Measurements from ENCODE around the gene PIP4K2C. TPM values are rescaled to one million over a fixed set of nuclear protein-coding genes. Genes with fewer than 3 reads are reported as not detected.
A peak's percentile ranks its signal among the peaks of the same experiment; 100 is the strongest.
"Not testable (repeated sequence)": the region's sequence is repeated elsewhere in the genome, so short reads cannot be mapped to it uniquely, and the experiment has no call there.

PIP4K2C gene
- total RNA-seq, 2 donors from 2014 or later: 25.9 to 35.7 TPM

DNA sequence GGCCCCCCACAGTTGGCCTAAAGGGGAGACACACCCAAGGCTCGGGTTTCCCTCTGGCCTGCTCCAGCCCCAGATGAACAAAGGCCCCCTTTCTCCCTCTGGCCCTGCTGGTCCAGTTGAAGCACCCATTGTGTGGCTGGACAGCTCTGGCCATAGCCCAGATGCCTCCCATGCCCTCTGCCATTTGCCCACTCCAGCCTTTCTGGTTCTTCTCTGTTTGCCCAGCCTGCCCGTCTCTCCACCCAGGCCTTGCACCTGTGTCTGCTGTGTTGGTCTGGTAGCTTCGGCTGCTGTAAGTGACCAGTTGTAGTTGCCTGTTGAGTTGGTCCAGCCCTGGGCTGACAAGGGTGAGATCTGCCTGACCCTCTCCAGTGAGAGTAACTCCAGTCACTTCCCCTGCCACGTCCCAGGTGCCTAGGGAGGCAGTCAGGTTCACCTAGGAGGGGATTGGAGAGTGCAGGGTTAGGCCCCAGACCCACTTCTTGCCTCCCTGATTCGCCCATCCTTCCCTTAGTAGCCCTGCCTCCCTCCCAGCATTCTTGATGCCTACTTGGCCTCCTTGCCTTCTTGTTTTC, 39.0 kb downstream of the PIP4K2C start:
- peaks cover 9 to 14% of the 10 kb centered on the region in 2 donors for H3K4me1 Mint-ChIP-seq (ENCODE audit: low read depth in 2 of 2)
- H3K9me3 Mint-ChIP-seq: no peaks in the 10 kb centered on the region
- ATAC-seq (no peak), DNase-seq (ENCODE audit: low spot score) (no peak)
- no peak overlapping the region for H3K27ac Mint-ChIP-seq
- H3K36me3 Mint-ChIP-seq: no peaks in the 10 kb centered on the region
- H3K4me3 Mint-ChIP-seq: no peak overlapping the region
- peaks cover 41 to 49% of the 10 kb centered on the region in 2 donors for H3K27me3 Mint-ChIP-seq

DNA sequence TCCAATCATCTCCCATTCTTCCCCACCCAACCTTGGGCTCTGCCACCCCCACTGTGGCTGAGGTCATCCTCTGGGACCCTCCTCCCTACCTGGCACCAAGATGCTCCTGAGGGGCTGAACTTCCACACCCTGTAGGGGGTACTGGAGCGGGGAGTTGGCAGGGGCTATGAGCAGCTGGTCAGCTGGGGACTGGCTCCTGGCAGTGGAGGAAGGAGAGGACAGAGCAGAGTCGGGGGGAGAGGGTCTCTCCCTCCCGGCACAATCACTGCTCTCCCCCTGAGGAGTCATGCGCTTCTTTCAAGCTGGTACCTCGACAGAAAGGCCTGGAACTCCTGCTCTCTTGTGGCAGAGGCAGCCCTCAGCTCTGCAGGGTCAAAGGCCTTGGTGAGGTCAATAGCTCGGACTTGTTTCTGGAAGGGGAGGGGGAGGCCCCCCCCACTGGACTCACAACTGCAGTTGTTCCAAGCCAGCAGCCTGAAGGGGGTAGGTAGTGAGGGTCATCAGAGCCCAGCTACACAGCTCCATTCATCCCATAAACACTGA, 40.0 kb downstream of the PIP4K2C start:
- Mint-ChIP-seq H3K4me3 (peak overlapping the region; percentile 38), H3K27me3 (peaks cover 31 to 41% of the 10 kb centered on the region in 2 donors)

GRCh38 chr12:57631566-57632072, 40.6 kb downstream of the PIP4K2C start:
- Mint-ChIP-seq H3K4me3 (peak overlapping the region; percentile 38), H3K36me3 (no peaks in the 10 kb centered on the region)
- no peak for ATAC-seq

More for the DNA sequence above, 40.0 kb downstream of the PIP4K2C start:
- ATAC-seq (no peak), DNase-seq (ENCODE audit: low spot score) (no peak)
- no peak overlapping the region for H3K27ac Mint-ChIP-seq
- H3K36me3 Mint-ChIP-seq: no peaks in the 10 kb centered on the region
- H3K4me1 Mint-ChIP-seq (ENCODE audit: low read depth in 2 of 2): peaks cover 9 to 14% of the 10 kb centered on the region in 2 donors
- no peaks in the 10 kb centered on the region for H3K9me3 Mint-ChIP-seq

DNA sequence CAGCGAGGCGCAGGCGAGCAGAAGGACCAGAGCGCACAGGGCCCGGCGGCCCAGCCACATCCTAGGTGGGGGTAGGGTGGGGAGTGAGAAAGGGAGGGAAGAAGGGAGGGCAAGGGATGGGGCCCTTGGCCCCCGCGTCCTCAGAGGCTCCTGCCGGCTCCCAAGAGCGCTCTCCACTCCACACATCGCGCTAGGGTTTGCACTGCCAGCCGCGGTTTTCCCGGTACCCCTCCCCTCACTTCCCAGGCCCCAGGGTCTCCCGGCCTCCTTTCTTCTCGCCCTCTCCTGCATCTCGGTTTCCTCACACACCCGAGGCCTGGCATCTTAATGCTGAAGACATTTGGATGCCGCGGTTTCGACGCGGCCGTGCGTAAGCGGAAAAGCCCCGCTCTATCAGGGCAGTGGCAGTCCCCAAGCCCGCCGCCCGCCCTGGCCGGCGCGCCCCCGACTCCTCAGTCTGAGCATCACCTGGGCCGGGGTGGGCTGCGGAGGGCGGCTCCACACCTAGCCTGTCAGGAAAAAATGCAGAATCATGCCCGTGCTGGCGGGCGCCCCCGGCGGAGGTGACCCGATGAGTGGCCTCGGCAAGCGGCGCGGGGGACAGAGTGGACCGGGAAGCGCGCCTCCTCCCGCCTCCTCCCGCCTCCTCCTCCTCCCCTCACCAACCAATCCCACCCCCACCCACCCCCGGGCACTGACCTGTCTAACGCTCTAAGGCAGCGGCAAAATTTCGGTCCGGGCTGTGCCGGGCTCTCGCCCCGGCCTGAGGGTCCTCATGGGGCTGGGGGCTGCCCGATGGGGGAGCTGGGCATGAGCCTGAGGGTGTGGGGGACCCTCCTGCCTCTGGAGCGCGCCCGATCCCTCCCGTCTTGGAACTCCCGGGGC, 41.3 kb downstream of the PIP4K2C start:
- ATAC-seq (peak; percentile 35 to 50), DNase-seq (ENCODE audit: low spot score) (no peak)
- H3K27ac Mint-ChIP-seq: no peak overlapping the region
- peaks cover 21 to 30% of the 10 kb centered on the region in 2 donors for H3K27me3 Mint-ChIP-seq
- H3K4me3 Mint-ChIP-seq: peak overlapping the region; percentile 75
- H3K36me3 Mint-ChIP-seq: no peaks in the 10 kb centered on the region
- H3K9me3 Mint-ChIP-seq: no peaks in the 10 kb centered on the region
- H3K4me1 Mint-ChIP-seq (ENCODE audit: low read depth in 2 of 2): peaks cover 9 to 14% of the 10 kb centered on the region in 2 donors

More at GRCh38 chr12:57631566-57632072, 40.6 kb downstream of the PIP4K2C start:
- no peaks in the 10 kb centered on the region for H3K9me3 Mint-ChIP-seq
- no peak for DNase-seq (ENCODE audit: low spot score)
- H3K4me1 Mint-ChIP-seq (ENCODE audit: low read depth in 2 of 2): peaks cover 9 to 14% of the 10 kb centered on the region in 2 donors
- no peak overlapping the region for H3K27ac Mint-ChIP-seq
- H3K27me3 Mint-ChIP-seq: peaks cover 27 to 36% of the 10 kb centered on the region in 2 donors

DNA sequence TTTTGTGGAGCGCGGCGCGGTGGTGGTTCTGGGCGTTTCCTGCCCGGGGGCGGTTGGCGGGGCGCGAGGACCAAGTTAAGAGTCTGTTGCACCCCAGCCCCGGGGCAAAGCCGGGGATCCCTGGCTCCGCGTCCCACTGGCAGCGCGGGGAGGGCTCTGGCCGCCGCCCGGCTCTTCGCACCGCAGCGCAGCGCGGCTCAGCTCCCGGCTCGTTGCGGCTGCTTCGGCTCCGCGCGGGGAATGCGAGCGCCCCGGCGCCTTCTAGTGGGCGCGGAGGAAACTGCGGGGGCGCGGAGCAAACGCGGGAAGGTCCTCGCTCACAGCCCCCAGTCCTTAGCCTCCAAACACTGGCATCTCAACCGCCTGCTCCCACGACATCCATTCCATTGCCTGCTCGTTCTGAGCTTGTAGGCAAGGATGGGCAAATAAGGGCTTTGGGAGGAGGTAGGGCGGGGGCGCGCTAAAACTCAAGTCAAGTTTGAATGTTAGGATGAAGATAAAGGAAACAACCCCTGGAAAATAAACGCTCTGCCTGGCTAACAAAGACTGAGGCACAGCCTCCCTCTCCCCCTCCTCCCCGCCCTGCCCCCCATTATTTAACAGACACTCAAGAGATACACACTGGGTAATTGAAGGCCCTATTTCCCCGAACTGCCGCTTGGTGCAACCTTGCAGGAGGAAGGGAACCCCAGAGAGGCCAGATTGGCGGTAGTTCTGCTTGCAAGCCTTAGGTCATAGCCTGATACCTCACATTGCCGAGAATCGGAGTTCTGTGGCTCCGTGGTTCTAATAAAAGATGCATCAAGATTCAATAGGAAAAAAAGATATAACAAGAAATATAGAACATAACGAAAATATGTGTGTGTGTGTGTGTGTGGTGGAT, 42.2 kb downstream of the PIP4K2C start, which contains the start of gene B4GALNT1:
Gene B4GALNT1 (minus strand): TSS at position 244 of the 883 bp plus-strand sequence. CDS start 1,069 bp downstream, outside the sequence.
- Mint-ChIP-seq H3K4me3 (peak within 1 kb of the TSS; percentile 75), H3K4me1 (ENCODE audit: low read depth in 2 of 2) (peaks cover 9 to 10% of the 10 kb centered on the region in 2 donors), H3K9me3 (no peaks in the 10 kb centered on the region), H3K27me3 (peaks cover 21 to 27% of the 10 kb centered on the region in 2 donors), H3K36me3 (no peaks in the 10 kb centered on the region), H3K27ac (no peak within 1 kb of the TSS)
- ATAC-seq: peak; percentile 85 to 89
- no peak for DNase-seq (ENCODE audit: low spot score)

DNA sequence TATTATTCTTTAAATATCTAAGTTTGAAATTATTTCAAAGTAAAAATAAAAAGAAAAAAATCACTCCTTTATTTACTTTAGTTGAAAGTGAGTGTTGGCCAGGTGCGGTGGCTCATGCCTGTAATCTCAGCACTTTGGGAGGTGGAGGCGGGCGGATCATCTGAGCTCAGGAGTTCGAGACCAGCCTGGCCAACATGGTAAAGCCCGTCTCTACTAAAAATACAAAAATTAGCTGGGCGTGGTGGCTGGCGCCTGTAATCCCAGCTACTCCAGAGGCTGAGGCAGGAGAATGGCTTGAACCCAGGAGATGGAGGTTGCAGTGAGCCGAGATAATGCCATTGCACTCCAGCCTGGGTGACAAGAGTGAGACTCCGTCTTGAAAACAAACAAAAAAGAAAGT, 45.7 kb downstream of the PIP4K2C start:
- H3K4me1 Mint-ChIP-seq (ENCODE audit: low read depth in 2 of 2); H3K9me3 Mint-ChIP-seq; ATAC-seq; H3K4me3 Mint-ChIP-seq; H3K36me3 Mint-ChIP-seq; DNase-seq (ENCODE audit: low spot score); H3K27ac Mint-ChIP-seq: not testable (repeated sequence)
- peaks cover 7 to 22% of the 10 kb centered on the region in 2 donors for H3K27me3 Mint-ChIP-seq

DNA sequence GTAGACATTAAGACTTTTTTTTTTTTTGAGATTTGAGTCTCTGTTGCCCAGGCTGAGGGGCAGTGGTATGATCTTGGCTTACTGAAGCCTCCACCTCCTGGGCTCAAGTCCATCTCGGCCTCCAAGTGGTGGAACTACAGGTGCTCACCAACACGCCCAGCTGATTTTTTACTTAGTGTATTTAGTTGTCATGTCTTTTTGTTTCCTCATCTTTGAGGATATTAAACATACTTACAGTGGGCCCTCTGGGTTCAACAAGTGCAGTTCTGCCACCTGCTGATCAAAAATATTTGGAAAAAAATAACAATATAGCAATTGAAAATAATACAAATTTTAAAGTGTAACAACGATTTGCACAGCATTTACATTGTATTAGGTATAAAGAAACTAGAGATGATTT, 46.4 kb downstream of the PIP4K2C start:
- no peaks in the 10 kb centered on the region for H3K9me3 Mint-ChIP-seq
- H3K36me3 Mint-ChIP-seq: no peaks in the 10 kb centered on the region
- no peak overlapping the region for H3K4me3 Mint-ChIP-seq
- ATAC-seq (no peak), DNase-seq (ENCODE audit: low spot score) (no peak)
- H3K27me3 Mint-ChIP-seq: peaks cover 2 to 23% of the 10 kb centered on the region in 2 donors
- H3K27ac Mint-ChIP-seq: no peak overlapping the region
- peaks cover 5 to 6% of the 10 kb centered on the region in 2 donors for H3K4me1 Mint-ChIP-seq (ENCODE audit: low read depth in 2 of 2)

DNA sequence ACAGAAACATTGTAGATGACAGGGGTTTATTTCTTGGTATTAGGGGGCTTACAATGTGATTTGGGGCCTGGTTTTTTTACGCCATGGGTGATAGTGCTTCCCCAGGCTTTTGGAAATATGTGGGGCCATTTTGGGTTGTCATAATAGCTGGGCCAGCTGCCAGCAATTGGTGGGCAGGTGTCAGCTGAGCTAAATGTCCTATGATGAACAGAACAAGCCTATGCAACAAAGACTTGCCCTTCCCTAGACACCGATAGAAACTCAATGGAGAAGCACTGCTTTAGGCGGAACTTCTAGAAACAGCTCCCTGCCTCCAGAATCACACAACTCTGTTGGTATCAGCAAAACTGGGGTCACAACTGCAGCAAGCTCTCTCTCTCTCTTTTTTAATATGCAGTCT, 47.1 kb downstream of the PIP4K2C start:
- Mint-ChIP-seq H3K4me1 (ENCODE audit: low read depth in 2 of 2) (peaks cover 5% of the 10 kb centered on the region in 2 donors), H3K27me3 (peaks cover 0 to 23% of the 10 kb centered on the region in 2 donors), H3K36me3 (no peaks in the 10 kb centered on the region), H3K9me3 (no peaks in the 10 kb centered on the region), H3K4me3 (no peak overlapping the region), H3K27ac (no peak overlapping the region)
- no peak for DNase-seq (ENCODE audit: low spot score)
- no peak for ATAC-seq

DNA sequence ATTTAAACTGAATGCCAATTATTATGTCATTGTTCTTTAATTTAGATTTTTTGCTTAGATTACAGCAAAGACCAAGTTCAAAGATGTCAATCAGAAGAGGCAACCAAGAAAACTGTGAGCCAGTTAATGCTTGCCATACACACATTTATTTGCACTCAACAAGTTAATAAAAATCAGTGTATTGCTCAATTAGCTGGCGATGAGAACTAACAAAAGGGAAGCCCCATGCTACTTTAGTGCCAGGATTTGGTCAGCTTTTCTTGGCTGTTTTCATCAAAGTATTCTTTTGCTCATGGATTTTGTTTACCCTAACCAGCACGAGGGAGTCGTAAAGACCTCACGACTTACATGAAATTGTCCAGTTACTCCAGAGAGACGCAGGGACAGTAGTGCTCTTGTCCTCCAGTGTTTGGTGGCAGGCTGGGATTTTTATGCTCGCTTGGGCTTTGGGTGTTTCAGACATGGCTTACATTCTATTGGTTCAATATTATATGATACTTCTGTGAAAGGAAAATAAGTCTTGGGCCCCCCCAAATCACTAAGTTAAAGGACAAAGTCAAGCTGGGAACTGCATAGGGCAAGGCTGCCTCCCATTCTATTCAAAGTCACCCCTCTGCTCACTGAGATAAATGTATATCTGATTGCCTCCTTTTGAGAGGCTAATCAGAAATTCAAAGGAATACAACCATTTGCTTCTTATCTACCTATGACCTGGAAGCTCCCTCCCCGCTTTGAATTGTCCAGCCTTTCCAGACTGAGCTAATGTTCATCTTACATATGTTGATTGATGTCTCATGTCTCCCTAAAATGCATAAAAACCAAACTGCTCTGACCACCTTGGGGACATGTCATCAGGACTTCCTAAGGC, 49.4 kb downstream of the PIP4K2C start:
- H3K27ac Mint-ChIP-seq: no peak overlapping the region
- no peak for DNase-seq (ENCODE audit: low spot score)
- no peak for ATAC-seq
- H3K27me3 Mint-ChIP-seq: peaks cover 0 to 17% of the 10 kb centered on the region in 2 donors
- H3K4me3 Mint-ChIP-seq: no peak overlapping the region
- H3K4me1 Mint-ChIP-seq (ENCODE audit: low read depth in 2 of 2): no peaks in the 10 kb centered on the region
- H3K36me3 Mint-ChIP-seq: no peaks in the 10 kb centered on the region
- H3K9me3 Mint-ChIP-seq: no peaks in the 10 kb centered on the region

DNA sequence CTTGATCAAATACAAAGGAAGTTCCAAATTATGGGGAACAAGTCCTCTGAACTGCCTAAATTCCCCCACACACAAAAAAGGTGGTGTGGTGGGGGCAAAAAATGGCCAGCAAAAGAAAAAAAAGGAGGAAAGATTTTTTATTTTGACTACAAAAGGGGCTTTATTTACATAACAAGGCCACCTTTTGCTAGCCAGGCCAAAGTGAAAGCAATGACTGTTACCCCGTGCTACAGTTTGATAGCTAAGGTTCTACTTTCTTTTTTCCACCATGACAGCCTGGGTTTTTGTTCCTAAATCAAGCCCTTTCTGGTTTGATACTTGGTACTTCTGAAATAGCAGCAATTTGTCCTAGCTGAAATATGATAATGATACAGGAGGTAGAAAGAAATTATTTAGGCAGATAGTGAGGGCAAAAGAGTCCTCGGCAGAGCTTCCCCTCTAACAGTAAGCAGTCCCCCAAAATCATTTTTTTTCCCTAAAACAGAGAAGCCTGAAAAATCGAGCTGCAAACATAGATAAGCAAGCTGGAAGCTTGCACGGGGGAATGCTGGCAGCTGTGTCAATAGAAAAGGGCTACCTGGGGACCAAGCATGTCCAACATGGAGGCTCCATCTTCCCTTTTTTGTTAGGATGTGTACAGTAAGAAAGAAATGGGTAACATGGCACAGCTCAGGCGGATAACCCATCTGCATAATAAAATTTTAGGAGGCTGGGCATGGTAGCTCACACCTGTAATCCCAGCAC, 50.9 kb downstream of the PIP4K2C start:
- ATAC-seq (no peak), DNase-seq (ENCODE audit: low spot score) (no peak)
- H3K4me3 Mint-ChIP-seq: no peak overlapping the region
- H3K9me3 Mint-ChIP-seq: no peaks in the 10 kb centered on the region
- H3K27ac Mint-ChIP-seq: no peak overlapping the region
- H3K36me3 Mint-ChIP-seq: no peaks in the 10 kb centered on the region
- H3K4me1 Mint-ChIP-seq (ENCODE audit: low read depth in 2 of 2): no peaks in the 10 kb centered on the region
- peaks cover 0 to 17% of the 10 kb centered on the region in 2 donors for H3K27me3 Mint-ChIP-seq

- not testable (repeated sequence) for H3K4me3 Mint-ChIP-seq; DNase-seq (ENCODE audit: low spot score); H3K4me1 Mint-ChIP-seq (ENCODE audit: low read depth in 2 of 2); ATAC-seq; H3K27ac Mint-ChIP-seq; H3K9me3 Mint-ChIP-seq; H3K36me3 Mint-ChIP-seq
- peaks cover 0 to 11% of the 10 kb centered on the region in 2 donors for H3K27me3 Mint-ChIP-seq
These were observed 55.1 kb downstream of the PIP4K2C start for GRCh38 chr12:57645990-57646658.

All from natural killer cell treated with Interleukin-12 subunit alpha and Interleukin-12 subunit beta and Interleukin-15 and Interleukin-18, amount 100 ng/mL, for 72 hours (primary cell).